Effector CD8-positive, alpha-beta T cell (primary cell): Measurements from ENCODE around the gene LMAN2L.

Source experiments
- DNase-seq: peaks from one replicate; lab custom pipeline; 2025; lab: John Stamatoyannopoulos, UW
- total RNA-seq, 4 experiments: gene quantifications; one replicate each; lab custom pipeline; 2026; lab: John Stamatoyannopoulos, UW

The LMAN2L gene
- 16.2 to 31.2 (median 21.0) reads per million in 4 experiments for total RNA-seq

- DNase-seq = peak; percentile 97
These were observed at the start of gene LMAN2L for GRCh38 chr2:96739633-96740428. Gene LMAN2L (minus strand): TSS chr2:96740064. CDS start chr2:96740040, 24 bp downstream.

- DNase-seq = no peak
These were observed 49.4 kb upstream of the LMAN2L start for GRCh38 chr2:96789245-96789617.

- DNase-seq = no peak
These were observed 48.8 kb upstream of the LMAN2L start for GRCh38 chr2:96788442-96789244.

- DNase-seq = no peak
These were observed 47.5 kb upstream of the LMAN2L start for GRCh38 chr2:96787411-96787810.

- DNase-seq = no peak
These were observed 43.5 kb upstream of the LMAN2L start for GRCh38 chr2:96783388-96783787.

- DNase-seq = no peak
These were observed 35.3 kb upstream of the LMAN2L start for GRCh38 chr2:96775160-96775559.

GRCh38 chr2:96773922-96774321 lies 34.1 kb upstream of the LMAN2L start:
- peak; percentile 23 for DNase-seq

- DNase-seq = no peak
These were observed 33.2 kb upstream of the LMAN2L start for GRCh38 chr2:96772903-96773671.

- DNase-seq = no peak
These were observed 32.1 kb upstream of the LMAN2L start for GRCh38 chr2:96771796-96772618.

GRCh38 chr2:96770442-96771202 lies 30.8 kb upstream of the LMAN2L start:
- no peak for DNase-seq

GRCh38 chr2:96769814-96770213 lies 29.9 kb upstream of the LMAN2L start:
- no peak for DNase-seq

GRCh38 chr2:96768083-96768561 lies 28.3 kb upstream of the LMAN2L start:
- DNase-seq = no peak

- no peak for DNase-seq
These were observed 27.4 kb upstream of the LMAN2L start for GRCh38 chr2:96767135-96767871.

- no peak for DNase-seq
These were observed 24.4 kb upstream of the LMAN2L start for GRCh38 chr2:96764253-96764637.

GRCh38 chr2:96763511-96764252 lies 23.8 kb upstream of the LMAN2L start:
- DNase-seq = peak; percentile 20

GRCh38 chr2:96762529-96763311 lies 22.9 kb upstream of the LMAN2L start:
- no peak for DNase-seq

- DNase-seq = no peak
These were observed 21.3 kb upstream of the LMAN2L start for GRCh38 chr2:96760986-96761832.
